Measurements from ENCODE around the gene TIMM8B. TPM values are rescaled to one million over a fixed set of nuclear protein-coding genes. Genes with fewer than 3 reads are reported as not detected.

TIMM8B gene
- total and polyA plus RNA-seq, 9 of the 15 experiments (the other 6 are each of a cell fraction or from before 2014, with no cell fraction given) = 95.8 to 338 (median 145) TPM

GRCh38 chr11:112042161-112042960, 44.2 kb downstream of the TIMM8B start (continued):
- TF ChIP-seq E4F1 (CRISPR knock-in tag; IDR thresholded peaks at IDR 0.05; ENCODE audit: borderline replicate concordance) (no peak), ZBTB17 (CRISPR knock-in tag; IDR thresholded peaks at IDR 0.05) (no peak), ESRRB (CRISPR knock-in tag; IDR thresholded peaks at IDR 0.05; ENCODE audit: borderline replicate concordance) (no peak), CEBPG (CRISPR knock-in tag; IDR thresholded peaks at IDR 0.05) (no peak), CEBPG (tag; conservative IDR thresholded peaks at IDR 0.05 in 1 of 2, IDR thresholded peaks at IDR 0.05 in 1 of 2) (no peak), GATAD2B (IDR thresholded peaks at IDR 0.05; ENCODE audit: borderline replicate concordance) (0 out of 2 replicates have a peak, but pooled peaks have one; percentile 54), NCOR1 (IDR thresholded peaks at IDR 0.05) (no peak), HSF4 (CRISPR knock-in tag; IDR thresholded peaks at IDR 0.05; ENCODE audit: borderline replicate concordance) (no peak), SPI1 (IDR thresholded peaks at IDR 0.05; ENCODE audit: borderline replicate concordance, low read depth, low read length) (no peak), ATF6 (CRISPR knock-in tag; IDR thresholded peaks at IDR 0.05) (no peak), CREB3 (tag; conservative IDR thresholded peaks at IDR 0.05; ENCODE audit: low read depth) (no peak), KLF1 (tag; IDR thresholded peaks at IDR 0.05) (no peak), ZNF76 (CRISPR knock-in tag; IDR thresholded peaks at IDR 0.05; ENCODE audit: borderline replicate concordance) (no peak), TEAD2 (tag; IDR thresholded peaks at IDR 0.05) (no peak), CSDE1 (IDR thresholded peaks at IDR 0.05) (no peak), ARID3A (IDR thresholded peaks at IDR 0.05; ENCODE audit: borderline replicate concordance, low read depth, low read length) (peak; percentile 56; the same call in 1 of the 2 replicates), NR4A1 (CRISPR knock-in tag; IDR thresholded peaks at IDR 0.05) (no peak), NR4A1 (tag; IDR thresholded peaks at IDR 0.05) (no peak), HBP1 (CRISPR knock-in tag; IDR thresholded peaks at IDR 0.05) (no peak)
